Measurements from ENCODE around the gene ABI2. TPM values are rescaled to one million over a fixed set of nuclear protein-coding genes. Genes with fewer than 3 reads are reported as not detected.

Gene ABI2
- polyA plus RNA-seq, 1 of the 3 experiments (the other 2 are of a cell fraction), result 51.5 TPM

GRCh38 chr2:203455209-203455608 lies 127.0 kb downstream of the ABI2 start:
- no peak for DNase-seq
- peaks cover 3% of the 10 kb centered on the region for H3K79me2 ChIP-seq (ENCODE audit: insufficient read depth)
- H3K27me3 ChIP-seq (ENCODE audit: insufficient read depth), result no peaks in the 10 kb centered on the region
- ChIA-PET POLR2A (no interaction called here), CTCF (interaction anchor here (0.9 to 2.2 kb wide), 6 partner anchors 11 to 360 kb away, joined by 3 to 7 read pairs (median 3); partner anchors contain the start of gene CYP20A1)
- peaks cover 35% of the 10 kb centered on the region for H3F3A ChIP-seq (replicated peaks; ENCODE audit: insufficient read depth)
- H3K9ac ChIP-seq, result no peak overlapping the region
- H3K4me2 ChIP-seq, result no peak overlapping the region
- no peak overlapping the region for H3K4me3 ChIP-seq (ENCODE audit: low read depth in 2 of 2, low read length in 1 of 2)
- no peak overlapping the region for H3K27ac ChIP-seq (ENCODE audit: low read depth in 2 of 2, low read length in 1 of 2)
- TF ChIP-seq RXRA (IDR thresholded peaks at IDR 0.05; ENCODE audit: borderline replicate concordance, low read depth), result no peak
- TF ChIP-seq MXI1 (IDR thresholded peaks at IDR 0.05; ENCODE audit: low read depth, low read length), result no peak
- TF ChIP-seq USF1 (IDR thresholded peaks at IDR 0.05; ENCODE audit: borderline replicate concordance, low read depth), result no peak
- no peak for TF ChIP-seq TAF1 (IDR thresholded peaks at IDR 0.05; ENCODE audit: borderline replicate concordance, low read depth, low read length)
- TF ChIP-seq MAX (IDR thresholded peaks at IDR 0.05; ENCODE audit: low read depth), result no peak
- no peak for TF ChIP-seq RCOR1 (IDR thresholded peaks at IDR 0.05; ENCODE audit: low read length)
- no peak for TF ChIP-seq NFIC (IDR thresholded peaks at IDR 0.05; ENCODE audit: borderline replicate concordance)
- no peak for TF ChIP-seq SIN3A (IDR thresholded peaks at IDR 0.05; ENCODE audit: borderline replicate concordance, low read depth, low read length)
- TF ChIP-seq IRF3 (IDR thresholded peaks at IDR 0.05; ENCODE audit: low read depth, low read length), result no peak
- no peak for TF ChIP-seq POLR2AphosphoS5 (IDR thresholded peaks at IDR 0.05; ENCODE audit: low read depth, low read length)
- no peak for TF ChIP-seq EZH2phosphoT487 (IDR thresholded peaks at IDR 0.05; ENCODE audit: borderline replicate concordance, low read depth)
- no peak for TF ChIP-seq USF2 (IDR thresholded peaks at IDR 0.05; ENCODE audit: borderline replicate concordance, low read depth, low read length)
- no peak for TF ChIP-seq FOXJ3 (CRISPR knock-in tag; IDR thresholded peaks at IDR 0.05)
- TF ChIP-seq YY1 (IDR thresholded peaks at IDR 0.05; ENCODE audit: low read depth), result no peak
- TF ChIP-seq RFX5 (IDR thresholded peaks at IDR 0.05; ENCODE audit: low read length), result no peak
- TF ChIP-seq PBX3 (IDR thresholded peaks at IDR 0.05), result no peak
- no peak for TF ChIP-seq NRF1 (IDR thresholded peaks at IDR 0.05; ENCODE audit: low read depth, low read length)
- no peak for TF ChIP-seq SMC3 (IDR thresholded peaks at IDR 0.05; ENCODE audit: low read depth, low read length)
- no peak overlapping the region for H2AFZ ChIP-seq (ENCODE audit: low read depth)
- no peaks in the 10 kb centered on the region for H3K9me3 ChIP-seq
- peaks cover 5 to 7% of the 10 kb centered on the region in 2 experiments; a peak in 2 of 4 replicates for H3K4me1 ChIP-seq (ENCODE audit: control insufficient read depth in 1 of 2, insufficient read depth in 2 of 2, low read depth in 1 of 2, low read length in 1 of 2)
- H3K9me2 ChIP-seq, result no peaks in the 10 kb centered on the region
- no peaks in the 10 kb centered on the region for H4K20me1 ChIP-seq (ENCODE audit: insufficient read depth)
- peaks cover 60 to 67% of the 10 kb centered on the region in 2 experiments for H3K36me3 ChIP-seq (replicated peaks in 1 of 2; ENCODE audit: control insufficient read depth in 1 of 2, insufficient read depth in 2 of 2, low read length in 1 of 2)
- WGBS (ENCODE audit: low lambda C conversion rate), result 85% methylated on average over 3 of the region's 3 CpGs
